ENCODE measurements around the gene ZNF263. TPM values are rescaled to one million over a fixed set of nuclear protein-coding genes. Genes with fewer than 3 reads are reported as not detected.

ZNF263 gene
- total and polyA plus RNA-seq, 2 of the 13 experiments (the other 11 are each of a cell fraction or from before 2014, with no cell fraction given) = 10.2 to 41.2 TPM

DNA sequence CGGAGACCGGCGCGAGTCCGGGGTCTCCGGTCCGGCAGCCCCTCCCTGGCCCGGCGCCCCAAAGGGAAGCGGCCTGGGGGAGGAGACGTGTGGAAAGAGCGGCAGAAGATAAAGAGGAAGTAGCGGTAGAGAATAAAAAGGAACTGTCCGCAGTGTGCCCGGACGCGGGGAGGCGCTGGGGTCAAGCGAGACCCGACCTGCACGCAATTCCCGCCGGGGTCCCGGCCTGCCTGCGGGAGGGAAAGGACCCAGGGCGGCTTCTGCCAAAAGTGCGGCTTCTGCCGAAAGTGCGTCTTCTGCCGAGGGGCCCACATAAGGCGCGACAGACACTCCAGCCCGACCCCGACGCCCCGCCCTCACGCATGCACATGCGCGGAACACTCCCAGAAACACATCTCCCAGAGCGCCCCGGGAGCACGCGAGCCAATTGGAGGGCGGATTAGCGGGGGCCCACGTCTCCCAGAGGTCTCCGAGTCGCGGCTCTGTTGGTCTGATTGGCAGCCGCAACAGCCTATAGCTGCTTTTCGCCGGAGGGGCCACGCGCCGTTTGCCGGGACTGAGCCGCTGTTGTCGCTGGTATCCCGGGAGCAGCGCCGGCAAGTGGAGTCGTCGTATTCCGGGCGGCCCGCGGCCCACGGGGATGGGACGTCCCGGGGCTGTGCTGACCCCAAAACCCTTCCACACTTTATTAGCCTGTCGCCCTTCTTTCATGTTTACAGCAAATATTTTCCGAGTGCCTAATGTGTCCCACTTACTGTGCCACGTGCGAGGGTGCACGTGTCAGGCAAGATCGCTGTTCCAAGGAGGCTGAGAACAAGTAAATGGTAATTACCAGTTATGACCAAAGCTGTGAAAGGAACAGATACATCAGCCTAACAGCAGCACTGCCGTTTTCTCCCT is 18.9 kb upstream of the ZNF263 start (continued):
- TF ChIP-seq TEAD3 (CRISPR knock-in tag; optimal IDR thresholded peaks at IDR 0.05; ENCODE audit: borderline replicate concordance) = no peak
- TF ChIP-seq MED13 (CRISPR knock-in tag; IDR thresholded peaks at IDR 0.05) = no peak
- TF ChIP-seq, protein P1, sequence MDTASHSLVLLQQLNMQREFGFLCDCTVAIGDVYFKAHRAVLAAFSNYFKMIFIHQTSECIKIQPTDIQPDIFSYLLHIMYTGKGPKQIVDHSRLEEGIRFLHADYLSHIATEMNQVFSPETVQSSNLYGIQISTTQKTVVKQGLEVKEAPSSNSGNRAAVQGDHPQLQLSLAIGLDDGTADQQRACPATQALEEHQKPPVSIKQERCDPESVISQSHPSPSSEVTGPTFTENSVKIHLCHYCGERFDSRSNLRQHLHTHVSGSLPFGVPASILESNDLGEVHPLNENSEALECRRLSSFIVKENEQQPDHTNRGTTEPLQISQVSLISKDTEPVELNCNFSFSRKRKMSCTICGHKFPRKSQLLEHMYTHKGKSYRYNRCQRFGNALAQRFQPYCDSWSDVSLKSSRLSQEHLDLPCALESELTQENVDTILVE (CRISPR knock-in tag; IDR thresholded peaks at IDR 0.05) = peak; percentile 59; the same call in 1 of the 2 replicates
- TF ChIP-seq, protein P2, sequence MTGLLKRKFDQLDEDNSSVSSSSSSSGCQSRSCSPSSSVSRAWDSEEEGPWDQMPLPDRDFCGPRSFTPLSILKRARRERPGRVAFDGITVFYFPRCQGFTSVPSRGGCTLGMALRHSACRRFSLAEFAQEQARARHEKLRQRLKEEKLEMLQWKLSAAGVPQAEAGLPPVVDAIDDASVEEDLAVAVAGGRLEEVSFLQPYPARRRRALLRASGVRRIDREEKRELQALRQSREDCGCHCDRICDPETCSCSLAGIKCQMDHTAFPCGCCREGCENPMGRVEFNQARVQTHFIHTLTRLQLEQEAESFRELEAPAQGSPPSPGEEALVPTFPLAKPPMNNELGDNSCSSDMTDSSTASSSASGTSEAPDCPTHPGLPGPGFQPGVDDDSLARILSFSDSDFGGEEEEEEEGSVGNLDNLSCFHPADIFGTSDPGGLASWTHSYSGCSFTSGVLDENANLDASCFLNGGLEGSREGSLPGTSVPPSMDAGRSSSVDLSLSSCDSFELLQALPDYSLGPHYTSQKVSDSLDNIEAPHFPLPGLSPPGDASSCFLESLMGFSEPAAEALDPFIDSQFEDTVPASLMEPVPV (CRISPR knock-in tag; IDR thresholded peaks at IDR 0.05) = peak; percentile 56; the same call in 1 of the 2 replicates
- peak; percentile 91 for TF ChIP-seq HES4 (CRISPR knock-in tag; IDR thresholded peaks at IDR 0.05; ENCODE audit: borderline replicate concordance)
- TF ChIP-seq ZNF792 (CRISPR knock-in tag; IDR thresholded peaks at IDR 0.05) = no peak
- peak; percentile 73 for TF ChIP-seq ASH2L (IDR thresholded peaks at IDR 0.05; ENCODE audit: insufficient read length, low read depth, low read length)
- peak; percentile 99 for TF ChIP-seq NFYB (CRISPR knock-in tag; IDR thresholded peaks at IDR 0.05)
- TF ChIP-seq ZFP82 (CRISPR knock-in tag; IDR thresholded peaks at IDR 0.05; ENCODE audit: borderline replicate concordance) = peak; percentile 51; the same call in 1 of the 2 replicates
- TF ChIP-seq, protein P3, sequence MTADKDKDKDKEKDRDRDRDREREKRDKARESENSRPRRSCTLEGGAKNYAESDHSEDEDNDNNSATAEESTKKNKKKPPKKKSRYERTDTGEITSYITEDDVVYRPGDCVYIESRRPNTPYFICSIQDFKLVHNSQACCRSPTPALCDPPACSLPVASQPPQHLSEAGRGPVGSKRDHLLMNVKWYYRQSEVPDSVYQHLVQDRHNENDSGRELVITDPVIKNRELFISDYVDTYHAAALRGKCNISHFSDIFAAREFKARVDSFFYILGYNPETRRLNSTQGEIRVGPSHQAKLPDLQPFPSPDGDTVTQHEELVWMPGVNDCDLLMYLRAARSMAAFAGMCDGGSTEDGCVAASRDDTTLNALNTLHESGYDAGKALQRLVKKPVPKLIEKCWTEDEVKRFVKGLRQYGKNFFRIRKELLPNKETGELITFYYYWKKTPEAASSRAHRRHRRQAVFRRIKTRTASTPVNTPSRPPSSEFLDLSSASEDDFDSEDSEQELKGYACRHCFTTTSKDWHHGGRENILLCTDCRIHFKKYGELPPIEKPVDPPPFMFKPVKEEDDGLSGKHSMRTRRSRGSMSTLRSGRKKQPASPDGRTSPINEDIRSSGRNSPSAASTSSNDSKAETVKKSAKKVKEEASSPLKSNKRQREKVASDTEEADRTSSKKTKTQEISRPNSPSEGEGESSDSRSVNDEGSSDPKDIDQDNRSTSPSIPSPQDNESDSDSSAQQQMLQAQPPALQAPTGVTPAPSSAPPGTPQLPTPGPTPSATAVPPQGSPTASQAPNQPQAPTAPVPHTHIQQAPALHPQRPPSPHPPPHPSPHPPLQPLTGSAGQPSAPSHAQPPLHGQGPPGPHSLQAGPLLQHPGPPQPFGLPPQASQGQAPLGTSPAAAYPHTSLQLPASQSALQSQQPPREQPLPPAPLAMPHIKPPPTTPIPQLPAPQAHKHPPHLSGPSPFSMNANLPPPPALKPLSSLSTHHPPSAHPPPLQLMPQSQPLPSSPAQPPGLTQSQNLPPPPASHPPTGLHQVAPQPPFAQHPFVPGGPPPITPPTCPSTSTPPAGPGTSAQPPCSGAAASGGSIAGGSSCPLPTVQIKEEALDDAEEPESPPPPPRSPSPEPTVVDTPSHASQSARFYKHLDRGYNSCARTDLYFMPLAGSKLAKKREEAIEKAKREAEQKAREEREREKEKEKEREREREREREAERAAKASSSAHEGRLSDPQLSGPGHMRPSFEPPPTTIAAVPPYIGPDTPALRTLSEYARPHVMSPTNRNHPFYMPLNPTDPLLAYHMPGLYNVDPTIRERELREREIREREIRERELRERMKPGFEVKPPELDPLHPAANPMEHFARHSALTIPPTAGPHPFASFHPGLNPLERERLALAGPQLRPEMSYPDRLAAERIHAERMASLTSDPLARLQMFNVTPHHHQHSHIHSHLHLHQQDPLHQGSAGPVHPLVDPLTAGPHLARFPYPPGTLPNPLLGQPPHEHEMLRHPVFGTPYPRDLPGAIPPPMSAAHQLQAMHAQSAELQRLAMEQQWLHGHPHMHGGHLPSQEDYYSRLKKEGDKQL (CRISPR knock-in tag; IDR thresholded peaks at IDR 0.05; ENCODE audit: low read depth) = no peak
- TF ChIP-seq, protein P4, sequence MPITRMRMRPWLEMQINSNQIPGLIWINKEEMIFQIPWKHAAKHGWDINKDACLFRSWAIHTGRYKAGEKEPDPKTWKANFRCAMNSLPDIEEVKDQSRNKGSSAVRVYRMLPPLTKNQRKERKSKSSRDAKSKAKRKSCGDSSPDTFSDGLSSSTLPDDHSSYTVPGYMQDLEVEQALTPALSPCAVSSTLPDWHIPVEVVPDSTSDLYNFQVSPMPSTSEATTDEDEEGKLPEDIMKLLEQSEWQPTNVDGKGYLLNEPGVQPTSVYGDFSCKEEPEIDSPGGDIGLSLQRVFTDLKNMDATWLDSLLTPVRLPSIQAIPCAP (CRISPR knock-in tag; IDR thresholded peaks at IDR 0.05; ENCODE audit: low read depth) = no peak
- TF ChIP-seq, protein P5, sequence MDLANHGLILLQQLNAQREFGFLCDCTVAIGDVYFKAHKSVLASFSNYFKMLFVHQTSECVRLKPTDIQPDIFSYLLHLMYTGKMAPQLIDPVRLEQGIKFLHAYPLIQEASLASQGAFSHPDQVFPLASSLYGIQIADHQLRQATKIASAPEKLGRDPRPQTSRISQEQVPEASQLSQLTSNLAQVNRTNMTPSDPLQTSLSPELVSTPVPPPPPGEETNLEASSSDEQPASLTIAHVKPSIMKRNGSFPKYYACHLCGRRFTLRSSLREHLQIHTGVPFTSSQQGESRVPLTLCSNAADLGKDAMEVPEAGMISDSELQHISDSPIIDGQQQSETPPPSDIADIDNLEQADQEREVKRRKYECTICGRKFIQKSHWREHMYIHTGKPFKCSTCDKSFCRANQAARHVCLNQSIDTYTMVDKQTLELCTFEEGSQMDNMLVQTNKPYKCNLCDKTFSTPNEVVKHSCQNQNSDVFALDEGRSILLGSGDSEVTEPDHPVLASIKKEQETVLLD (CRISPR knock-in tag; IDR thresholded peaks at IDR 0.05; ENCODE audit: low read depth) = no peak; the same call in 1 of the 2 replicates
- TF ChIP-seq, protein P6, sequence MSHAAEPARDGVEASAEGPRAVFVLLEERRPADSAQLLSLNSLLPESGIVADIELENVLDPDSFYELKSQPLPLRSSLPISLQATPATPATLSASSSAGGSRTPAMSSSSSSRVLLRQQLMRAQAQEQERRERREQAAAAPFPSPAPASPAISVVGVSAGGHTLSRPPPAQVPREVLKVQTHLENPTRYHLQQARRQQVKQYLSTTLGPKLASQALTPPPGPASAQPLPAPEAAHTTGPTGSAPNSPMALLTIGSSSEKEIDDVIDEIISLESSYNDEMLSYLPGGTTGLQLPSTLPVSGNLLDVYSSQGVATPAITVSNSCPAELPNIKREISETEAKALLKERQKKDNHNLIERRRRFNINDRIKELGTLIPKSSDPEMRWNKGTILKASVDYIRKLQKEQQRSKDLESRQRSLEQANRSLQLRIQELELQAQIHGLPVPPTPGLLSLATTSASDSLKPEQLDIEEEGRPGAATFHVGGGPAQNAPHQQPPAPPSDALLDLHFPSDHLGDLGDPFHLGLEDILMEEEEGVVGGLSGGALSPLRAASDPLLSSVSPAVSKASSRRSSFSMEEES (CRISPR knock-in tag; IDR thresholded peaks at IDR 0.05) = peak; percentile 66

All from HepG2 (cell line).